Posterior vena cava (tissue), 2 donors: ENCODE data around the gene CLEC10A. TPM values are rescaled to one million over a fixed set of nuclear protein-coding genes. Genes with fewer than 3 reads are reported as not detected.

Experiments
- DNase-seq: peaks from one replicate; pipeline ENCODE4 v3.0.0-alpha.2; 2020; ENCODE audit warnings: low spot score
- intact Hi-C, 2 donors: fragments of 100-400 bp; cut with DNase I; formaldehyde crosslinking; loops; one replicate each; pipeline versions ENCODE4 v1.14.1 to v1.14.2; 2022 to 2023
- total RNA-seq, 2 donors: library from RNA; stranded (reverse); fragmentation: NEBNext Ultra II Directional; extraction: Animal tissue kit (Norgen Biotek cat#: 25700); gene quantifications; one replicate each; pipeline ENCODE4 v1.2.1, GENCODE V29; 2021
- donor health status: DM: yes; HTN: yes; CAD: no.
- donor health status: DM: yes; HTN: yes; CAD: no.

CLEC10A gene
- total RNA-seq, 2 donors from 2014 or later = 5.9 to 13.9 TPM

- intact Hi-C loops = loop anchor here (5.0 to 10.0 kb wide), 3 partner anchors 92 to 239 kb away; partner anchors contain the start of gene SLC2A4 (in 1 of the 2)
- DNase-seq = no peak
These were observed 34.4 kb downstream of the CLEC10A start for GRCh38 chr17:7045492-7046126.

- DNase-seq = no peak
- intact Hi-C loops = loop anchor here in 1 of 2 donors (10.0 kb wide), 2 partner anchors 121 to 241 kb away; partner anchors contain the start of gene SLC2A4
These were observed 36.4 kb downstream of the CLEC10A start, which contains the start of gene SLC16A11 for GRCh38 chr17:7043497-7044198. Gene SLC16A11 (minus strand): TSS chr17:7044092. CDS start chr17:7043513, 579 bp downstream.

- intact Hi-C loops = loop anchor here in 1 of 2 donors (10.0 kb wide), 2 partner anchors 122 to 242 kb away; partner anchors contain the start of gene SLC2A4
- no peak for DNase-seq
These were observed 36.9 kb downstream of the CLEC10A start for GRCh38 chr17:7043182-7043496.

DNA sequence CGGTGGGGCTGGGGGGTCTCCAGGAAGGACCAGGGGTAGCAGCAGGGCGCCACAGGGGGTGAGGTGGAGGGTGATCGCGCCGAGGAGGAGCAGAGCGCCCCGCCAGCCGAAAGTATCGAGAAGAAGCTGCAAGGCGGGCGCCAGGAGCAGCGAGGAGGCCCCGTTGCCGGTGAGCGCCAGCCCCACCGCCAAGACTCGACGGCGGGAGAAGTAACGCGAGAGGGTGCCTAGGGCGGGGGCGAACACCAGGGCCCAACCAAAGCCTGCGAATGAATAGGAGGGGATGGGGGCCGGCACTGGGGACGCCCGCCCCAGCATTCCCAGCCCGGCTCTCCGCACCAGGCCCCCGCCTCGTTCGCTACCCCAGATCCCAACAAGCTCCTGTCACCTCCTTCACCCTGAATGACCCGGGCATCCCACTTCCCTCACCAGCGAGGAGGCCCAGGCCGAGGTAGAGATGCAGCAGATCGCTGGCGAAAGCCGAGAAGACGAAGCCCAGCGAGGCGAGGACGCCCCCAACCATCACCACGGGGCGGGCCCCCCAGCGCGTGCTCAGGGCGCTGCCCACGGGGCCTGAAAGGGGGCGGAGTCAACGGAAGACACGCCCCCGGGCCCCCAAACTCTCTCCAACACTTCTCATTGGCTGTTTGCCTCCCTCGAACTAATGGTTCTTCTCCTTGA lies 37.4 kb downstream of the CLEC10A start:
- no peak for DNase-seq

GRCh38 chr17:7041607-7042500 lies 38.2 kb downstream of the CLEC10A start:
- DNase-seq = no peak
- intact Hi-C loops = loop anchor here in 1 of 2 donors (10.0 kb wide), 2 partner anchors 123 to 243 kb away; partner anchors contain the start of gene SLC2A4

More for the DNA sequence above, 37.4 kb downstream of the CLEC10A start:
- intact Hi-C loops = loop anchor here in 1 of 2 donors (10.0 kb wide), 2 partner anchors 122 to 242 kb away; partner anchors contain the start of gene SLC2A4

- intact Hi-C loops = loop anchor here in 1 of 2 donors (10.0 kb wide), 2 partner anchors 125 to 245 kb away; partner anchors contain the start of gene SLC2A4
- DNase-seq = no peak
These were observed 40.2 kb downstream of the CLEC10A start for GRCh38 chr17:7039832-7040231.

GRCh38 chr17:7038025-7038862 lies 41.8 kb downstream of the CLEC10A start:
- intact Hi-C loops = no loop called here
- no peak for DNase-seq

DNA sequence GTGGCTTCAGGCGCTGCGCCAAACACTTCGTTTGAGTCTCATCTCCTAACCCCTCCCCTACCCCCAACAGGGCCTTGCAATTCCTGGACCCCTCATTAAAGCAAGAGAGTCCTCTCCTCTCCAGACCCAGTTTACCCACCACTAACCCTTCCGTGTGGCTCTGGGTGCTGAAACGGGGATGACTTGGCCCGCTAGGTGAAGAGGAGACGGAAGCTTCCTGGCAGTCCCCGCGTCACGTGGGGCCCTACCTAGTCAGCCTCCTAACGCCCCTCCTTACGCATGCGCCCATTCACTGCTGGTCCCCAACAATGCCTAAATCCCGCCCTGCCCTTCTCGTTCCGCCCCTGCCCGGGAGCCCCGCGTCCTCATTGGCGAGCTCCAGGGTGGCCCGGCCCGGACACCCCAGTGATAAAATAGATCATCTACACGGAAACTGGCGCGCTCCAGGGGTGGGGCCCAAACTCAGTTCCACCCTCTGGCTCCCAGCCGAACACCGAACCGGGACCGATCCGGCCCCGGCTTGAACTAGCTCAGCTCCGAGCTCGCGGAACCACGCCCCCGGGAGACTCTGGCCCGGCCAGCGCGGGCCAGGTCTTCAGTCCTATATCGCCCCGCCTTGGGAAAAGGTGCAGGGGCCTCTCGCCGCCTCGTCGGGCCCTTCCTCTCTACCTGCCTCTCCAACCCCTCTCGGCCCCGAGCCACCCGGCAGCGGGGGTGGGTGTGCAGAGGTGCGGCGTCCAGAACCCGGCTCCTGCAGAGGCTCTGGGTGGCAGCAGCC lies 44.3 kb downstream of the CLEC10A start, which contains the start of gene SLC16A13:
SLC16A13 (plus strand) TSS at position 425 of the 778 bp plus-strand sequence. CDS start 368 bp downstream, outside the sequence.
- intact Hi-C loops = no loop called here

GRCh38 chr17:7034955-7035590 lies 45.0 kb downstream of the CLEC10A start:
- intact Hi-C loops = no loop called here
- DNase-seq = no peak

More for the DNA sequence above, 44.3 kb downstream of the CLEC10A start, which contains the start of gene SLC16A13:
- peak; percentile 97 for DNase-seq

- intact Hi-C loops = no loop called here
- DNase-seq = no peak
These were observed 50.4 kb downstream of the CLEC10A start for GRCh38 chr17:7029659-7030058.

DNA sequence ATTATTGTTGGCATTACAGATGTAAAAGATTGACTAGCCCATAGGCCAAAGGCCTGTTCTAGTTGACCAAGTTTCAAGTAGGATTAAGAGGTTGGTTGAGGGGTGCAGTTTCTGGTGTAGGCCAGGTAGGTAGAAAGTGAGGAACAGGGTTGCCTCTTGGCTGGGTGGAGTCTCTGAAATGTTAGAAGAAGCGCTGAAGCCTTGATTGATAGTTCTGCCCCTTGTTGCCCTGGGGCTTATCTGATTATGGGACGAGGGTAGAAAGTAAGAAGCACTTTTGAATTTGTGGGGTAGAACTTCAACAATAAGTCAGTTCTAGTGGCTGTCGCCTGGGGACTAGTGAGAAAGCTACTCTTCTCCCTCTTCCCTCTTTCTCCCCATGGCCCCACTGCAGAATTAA lies 51.0 kb downstream of the CLEC10A start:
- intact Hi-C loops = no loop called here

GRCh38 chr17:7027335-7027734 lies 52.7 kb downstream of the CLEC10A start:
- intact Hi-C loops = no loop called here
- DNase-seq = no peak

More for the DNA sequence above, 51.0 kb downstream of the CLEC10A start:
- DNase-seq = no peak

GRCh38 chr17:7026471-7027115 lies 53.5 kb downstream of the CLEC10A start:
- DNase-seq = peak; percentile 75
- intact Hi-C loops = no loop called here

DNA sequence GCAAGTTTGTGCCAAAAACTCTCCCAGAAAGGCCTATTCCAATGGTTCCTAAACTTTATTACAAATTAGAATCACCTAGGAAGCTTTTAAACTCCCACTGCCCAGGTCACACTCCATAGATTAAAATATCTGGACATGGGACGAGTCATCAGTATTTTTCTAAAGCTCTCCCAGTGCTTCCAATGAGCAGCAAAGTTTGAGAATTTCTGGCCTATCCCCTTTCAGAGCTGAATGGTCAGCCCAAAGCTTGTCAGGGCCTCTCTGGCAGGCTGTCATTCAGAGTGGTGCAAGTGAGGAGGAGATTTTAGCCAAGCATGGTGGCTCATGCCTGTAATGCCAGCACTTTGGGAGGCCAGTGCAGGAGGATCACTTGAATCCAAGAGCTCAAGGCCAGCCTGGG lies 54.8 kb downstream of the CLEC10A start:
- intact Hi-C loops = no loop called here
- DNase-seq = peak; percentile 30
